GM13977 (cell line): ENCODE measurements around the gene ST7.
"Not testable (repeated sequence)": the region's sequence is repeated elsewhere in the genome, so short reads cannot be mapped to it uniquely, and the experiment has no call there.

ENCODE experiments used
- DNase-seq: peaks from one replicate; pipeline ENCODE4 v3.0.0; 2012; ENCODE audit warnings: low spot score
- in situ Hi-C: fragments of 300-500 bp; cut with MboI; formaldehyde crosslinking; loops from one replicate; pipeline ENCODE4 v1.12.0; 2022; ENCODE audit warnings: low sequenced_read_pairs, low pct_unique_long_range_greater_than_20kb, mixed read lengths, inconsistent platforms; ENCODE audit not compliant: unreplicated experiment
- TF ChIP-seq, protein P1 (sequence below): IDR thresholded peaks from 2 replicates; pipeline ENCODE4 v1.5.1; 2012; ENCODE audit warnings: mild to moderate bottlenecking, control low read depth; ENCODE audit not compliant: insufficient read depth; ENCODE audit errors: extremely low read depth, missing control alignments

The ST7 gene

DNA sequence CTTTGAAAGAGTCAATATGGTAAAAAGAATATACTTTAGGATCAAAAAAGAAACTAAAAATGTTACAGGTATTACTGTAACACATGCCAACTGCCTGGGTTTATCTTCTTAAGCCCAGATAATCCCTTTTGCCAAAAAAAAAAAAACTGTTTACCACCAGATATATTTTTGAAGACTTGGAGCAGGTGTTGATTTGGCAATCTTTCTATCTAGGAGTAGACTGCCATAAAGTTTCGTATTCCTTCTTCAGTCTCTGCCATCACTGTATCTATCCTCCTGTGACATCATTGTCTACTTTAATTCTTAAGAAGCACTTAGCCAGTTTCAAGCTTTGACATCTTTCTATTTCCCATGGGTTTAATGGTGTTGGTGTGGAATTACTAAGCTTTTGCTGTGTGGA is 161.0 kb downstream of the ST7 start:
- in situ Hi-C loops, result no loop called here
- TF ChIP-seq, protein P1, sequence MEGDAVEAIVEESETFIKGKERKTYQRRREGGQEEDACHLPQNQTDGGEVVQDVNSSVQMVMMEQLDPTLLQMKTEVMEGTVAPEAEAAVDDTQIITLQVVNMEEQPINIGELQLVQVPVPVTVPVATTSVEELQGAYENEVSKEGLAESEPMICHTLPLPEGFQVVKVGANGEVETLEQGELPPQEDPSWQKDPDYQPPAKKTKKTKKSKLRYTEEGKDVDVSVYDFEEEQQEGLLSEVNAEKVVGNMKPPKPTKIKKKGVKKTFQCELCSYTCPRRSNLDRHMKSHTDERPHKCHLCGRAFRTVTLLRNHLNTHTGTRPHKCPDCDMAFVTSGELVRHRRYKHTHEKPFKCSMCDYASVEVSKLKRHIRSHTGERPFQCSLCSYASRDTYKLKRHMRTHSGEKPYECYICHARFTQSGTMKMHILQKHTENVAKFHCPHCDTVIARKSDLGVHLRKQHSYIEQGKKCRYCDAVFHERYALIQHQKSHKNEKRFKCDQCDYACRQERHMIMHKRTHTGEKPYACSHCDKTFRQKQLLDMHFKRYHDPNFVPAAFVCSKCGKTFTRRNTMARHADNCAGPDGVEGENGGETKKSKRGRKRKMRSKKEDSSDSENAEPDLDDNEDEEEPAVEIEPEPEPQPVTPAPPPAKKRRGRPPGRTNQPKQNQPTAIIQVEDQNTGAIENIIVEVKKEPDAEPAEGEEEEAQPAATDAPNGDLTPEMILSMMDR, result no peak

DNA sequence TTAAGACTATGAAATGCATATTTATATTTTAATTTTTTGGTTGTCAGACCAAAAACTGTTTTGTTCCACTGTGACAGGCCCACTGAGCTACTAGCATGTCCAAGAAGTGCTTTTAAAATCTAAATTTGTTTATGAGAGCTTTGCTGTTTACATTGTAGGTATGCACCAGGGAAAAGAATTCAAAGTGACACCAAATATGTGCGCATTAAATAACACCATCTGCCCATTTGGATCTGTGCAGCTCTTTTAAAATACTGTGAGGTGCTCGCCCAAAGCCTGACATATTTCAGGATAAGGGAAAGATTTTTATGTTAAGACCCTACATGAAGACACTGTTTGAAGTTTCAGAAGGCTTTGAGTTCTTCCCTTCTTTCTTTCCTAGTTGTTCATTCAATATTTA is 162.9 kb downstream of the ST7 start:
- TF ChIP-seq, protein P1, result no peak
- no peak for DNase-seq
- in situ Hi-C loops, result loop anchor here (5.0 kb wide), 1 partner anchor 129 kb away; no protein-coding TSS in a partner anchor

More for the DNA sequence above, 161.0 kb downstream of the ST7 start:
- DNase-seq, result no peak

GRCh38 chr7:117117172-117117571 is 163.9 kb downstream of the ST7 start:
- in situ Hi-C loops, result loop anchor here (5.0 kb wide), 1 partner anchor 130 kb away; no protein-coding TSS in a partner anchor
- TF ChIP-seq, protein P1, result no peak
- DNase-seq, result no peak

GRCh38 chr7:117118579-117119180 is 165.4 kb downstream of the ST7 start:
- no peak for DNase-seq
- TF ChIP-seq, protein P1, result no peak
- in situ Hi-C loops, result loop anchor here (5.0 kb wide), 1 partner anchor 131 kb away; no protein-coding TSS in a partner anchor

DNA sequence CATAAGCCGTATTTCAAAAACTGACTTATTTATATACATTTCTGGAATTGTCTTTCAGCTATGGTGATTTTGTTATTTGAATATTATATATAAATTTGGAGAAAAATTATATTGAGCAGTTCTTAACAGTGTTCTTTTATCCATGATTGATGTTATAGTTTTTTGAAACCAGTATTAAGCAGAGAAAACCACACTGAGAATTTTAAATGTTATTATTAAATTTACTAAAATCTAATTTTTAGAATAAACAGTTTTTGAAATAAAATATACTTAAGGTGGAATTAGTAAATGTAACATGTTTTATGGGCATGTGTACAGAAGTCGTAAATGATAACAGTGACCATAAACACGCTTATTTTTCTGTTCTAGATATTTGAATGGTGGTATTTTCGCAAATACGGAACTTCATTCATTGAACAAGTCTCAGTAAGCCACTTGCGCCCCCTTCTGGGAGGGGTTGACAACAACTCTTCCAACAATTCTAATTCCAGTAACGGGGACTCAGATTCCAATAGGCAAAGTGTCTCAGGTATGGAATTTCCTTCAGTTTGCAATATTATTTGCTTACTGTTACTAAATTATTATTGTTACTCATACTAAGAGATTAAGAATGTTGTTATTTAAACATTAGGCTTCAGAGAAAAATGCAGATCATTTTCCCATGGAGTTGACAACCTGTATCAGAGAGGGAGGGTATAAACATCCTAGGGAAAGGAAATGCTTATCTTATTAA is 166.1 kb downstream of the ST7 start:
- DNase-seq, result no peak
- in situ Hi-C loops, result loop anchor here (5.0 kb wide), 1 partner anchor 132 kb away; no protein-coding TSS in a partner anchor
- TF ChIP-seq, protein P1, result peak; percentile 75

- DNase-seq, result not testable (repeated sequence)
- in situ Hi-C loops, result loop anchor here (10.0 kb wide), 1 partner anchor 186 kb away; no protein-coding TSS in a partner anchor
Measured at GRCh38 chr7:117120321-117120720, 167.0 kb downstream of the ST7 start.

DNA sequence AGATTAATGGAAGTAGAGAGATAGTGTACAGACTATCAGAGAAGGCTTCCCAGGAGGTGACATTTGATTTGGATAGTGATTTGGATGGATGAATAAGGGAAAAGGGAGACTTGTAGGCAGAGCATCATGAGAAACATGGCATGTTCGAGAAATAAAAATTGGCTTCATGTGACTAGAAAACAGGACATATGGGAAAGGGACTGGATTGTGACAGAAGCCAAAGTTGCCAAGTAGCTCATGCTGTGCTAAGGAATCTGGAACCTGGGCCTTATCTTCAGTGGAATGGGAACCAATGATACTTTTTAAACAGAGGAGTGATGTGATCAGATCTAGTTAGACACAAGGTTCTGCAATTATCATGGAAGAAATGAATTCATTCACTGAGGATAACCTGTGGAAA is 168.7 kb downstream of the ST7 start:
- DNase-seq, result not testable (repeated sequence)
- in situ Hi-C loops, result loop anchor here (10.0 kb wide), 1 partner anchor 187 kb away; no protein-coding TSS in a partner anchor
